CD4-positive, alpha-beta T cell treated with Interferon gamma for 1 hour (primary cell): ENCODE measurements around the gene ADAMTSL5.
A peak's percentile ranks its signal among the peaks of the same experiment; 100 is the strongest.

Source experiments
- DNase-seq: peaks from one replicate; pipeline ENCODE4 v3.0.0-alpha.2; 2020

Gene ADAMTSL5

GRCh38 chr19:1495051-1495798 lies 17.6 kb downstream of the ADAMTSL5 start:
- no peak for DNase-seq

GRCh38 chr19:1494115-1494815 lies 18.6 kb downstream of the ADAMTSL5 start:
- no peak for DNase-seq

GRCh38 chr19:1492474-1493006 lies 20.3 kb downstream of the ADAMTSL5 start:
- no peak for DNase-seq

- DNase-seq, result no peak
Measured at GRCh38 chr19:1491849-1492170, 21.0 kb downstream of the ADAMTSL5 start.

GRCh38 chr19:1491114-1491848 lies 21.5 kb downstream of the ADAMTSL5 start, which contains the start of gene REEP6:
Gene REEP6 (plus strand): TSS chr19:1491181. CDS start chr19:1491270, 89 bp downstream.
- no peak for DNase-seq

GRCh38 chr19:1490311-1491113 lies 22.3 kb downstream of the ADAMTSL5 start, which contains the start of gene PCSK4:
Gene PCSK4 (minus strand): TSS chr19:1490350. CDS start chr19:1490346, 4 bp downstream.
- DNase-seq, result peak; percentile 97

GRCh38 chr19:1489463-1490310 lies 23.1 kb downstream of the ADAMTSL5 start:
- no peak for DNase-seq

- DNase-seq, result no peak
Measured at GRCh38 chr19:1488282-1488601, 24.6 kb downstream of the ADAMTSL5 start.

- no peak for DNase-seq
Measured at GRCh38 chr19:1487576-1488281, 25.1 kb downstream of the ADAMTSL5 start.

GRCh38 chr19:1486720-1487575 lies 25.9 kb downstream of the ADAMTSL5 start:
- no peak for DNase-seq

GRCh38 chr19:1483979-1484428 lies 28.8 kb downstream of the ADAMTSL5 start:
- DNase-seq, result no peak

- DNase-seq, result no peak
Measured at GRCh38 chr19:1483131-1483978, 29.5 kb downstream of the ADAMTSL5 start.

- DNase-seq, result no peak
Measured at GRCh38 chr19:1482361-1483130, 30.3 kb downstream of the ADAMTSL5 start.

GRCh38 chr19:1481893-1482360 lies 30.9 kb downstream of the ADAMTSL5 start:
- DNase-seq, result no peak

GRCh38 chr19:1481224-1481892 lies 31.5 kb downstream of the ADAMTSL5 start:
- no peak for DNase-seq

GRCh38 chr19:1478934-1479707 lies 33.7 kb downstream of the ADAMTSL5 start, which contains the start of gene C19orf25:
Gene C19orf25 (minus strand): TSS chr19:1479215. CDS start chr19:1478903, 312 bp downstream.
- DNase-seq, result peak; percentile 92
